Measurements from ENCODE around the gene JUND.

GRCh38 chr19:18292810-18293641 is 11.6 kb upstream of the JUND start:
- TF ChIP-seq, protein P1, sequence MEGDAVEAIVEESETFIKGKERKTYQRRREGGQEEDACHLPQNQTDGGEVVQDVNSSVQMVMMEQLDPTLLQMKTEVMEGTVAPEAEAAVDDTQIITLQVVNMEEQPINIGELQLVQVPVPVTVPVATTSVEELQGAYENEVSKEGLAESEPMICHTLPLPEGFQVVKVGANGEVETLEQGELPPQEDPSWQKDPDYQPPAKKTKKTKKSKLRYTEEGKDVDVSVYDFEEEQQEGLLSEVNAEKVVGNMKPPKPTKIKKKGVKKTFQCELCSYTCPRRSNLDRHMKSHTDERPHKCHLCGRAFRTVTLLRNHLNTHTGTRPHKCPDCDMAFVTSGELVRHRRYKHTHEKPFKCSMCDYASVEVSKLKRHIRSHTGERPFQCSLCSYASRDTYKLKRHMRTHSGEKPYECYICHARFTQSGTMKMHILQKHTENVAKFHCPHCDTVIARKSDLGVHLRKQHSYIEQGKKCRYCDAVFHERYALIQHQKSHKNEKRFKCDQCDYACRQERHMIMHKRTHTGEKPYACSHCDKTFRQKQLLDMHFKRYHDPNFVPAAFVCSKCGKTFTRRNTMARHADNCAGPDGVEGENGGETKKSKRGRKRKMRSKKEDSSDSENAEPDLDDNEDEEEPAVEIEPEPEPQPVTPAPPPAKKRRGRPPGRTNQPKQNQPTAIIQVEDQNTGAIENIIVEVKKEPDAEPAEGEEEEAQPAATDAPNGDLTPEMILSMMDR (conservative IDR thresholded peaks at IDR 0.05 in 1 of 2, IDR thresholded peaks at IDR 0.05 in 1 of 2; ENCODE audit: extremely low read depth in 1 of 2, insufficient read depth in 1 of 2, low read depth in 1 of 2, low read length in 2 of 2) = no peak
- no peak for TF ChIP-seq EZH2 (IDR thresholded peaks at IDR 0.05; ENCODE audit: borderline replicate concordance, low read length)
